HS-27A (cell line): ENCODE results near the gene CCL20.
"Not testable (repeated sequence)": the region's sequence is repeated elsewhere in the genome, so short reads cannot be mapped to it uniquely, and the experiment has no call there.

Experiments
- DNase-seq: peaks from one replicate; pipeline ENCODE4 v3.0.0-alpha.2; 2012; ENCODE audit warnings: low read depth, missing footprints

CCL20 gene, protein sequence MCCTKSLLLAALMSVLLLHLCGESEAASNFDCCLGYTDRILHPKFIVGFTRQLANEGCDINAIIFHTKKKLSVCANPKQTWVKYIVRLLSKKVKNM

DNA sequence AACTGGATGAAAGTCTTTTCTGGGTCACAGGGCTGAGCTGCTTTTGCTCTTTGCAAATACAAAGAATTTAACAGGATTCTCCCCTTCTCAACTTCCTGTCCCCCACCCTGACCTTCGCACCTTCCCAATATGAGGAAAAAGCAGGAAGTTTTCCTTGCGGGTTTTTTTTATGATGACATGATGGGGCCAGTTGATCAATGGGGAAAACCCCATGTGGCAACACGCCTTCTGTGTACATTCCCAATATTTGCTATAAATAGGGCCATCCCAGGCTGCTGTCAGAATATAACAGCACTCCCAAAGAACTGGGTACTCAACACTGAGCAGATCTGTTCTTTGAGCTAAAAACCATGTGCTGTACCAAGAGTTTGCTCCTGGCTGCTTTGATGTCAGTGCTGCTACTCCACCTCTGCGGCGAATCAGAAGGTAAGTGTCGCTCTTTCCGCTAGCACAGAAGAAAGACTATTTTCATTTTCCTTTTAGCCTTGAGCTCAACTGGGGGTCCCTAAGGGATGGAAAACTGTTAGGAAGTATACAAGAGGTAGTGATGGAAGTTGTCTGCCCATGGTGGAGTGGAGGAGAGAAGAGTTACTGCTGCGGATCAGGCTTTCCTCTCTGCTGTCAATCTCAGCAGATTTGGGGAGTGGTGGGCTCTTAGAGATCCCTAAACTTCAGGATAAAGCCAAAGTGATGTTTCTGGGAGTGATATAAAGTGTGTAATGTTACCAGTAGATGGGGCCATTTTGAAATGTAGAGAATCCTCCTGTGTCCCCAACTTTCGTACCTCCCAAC is at the start of gene CCL20:
Gene CCL20, plus strand, starts transcription at position 281 of the 792 bp plus-strand sequence. Its CDS starts 70 bp downstream, at position 351.
- DNase-seq, result no peak

DNA sequence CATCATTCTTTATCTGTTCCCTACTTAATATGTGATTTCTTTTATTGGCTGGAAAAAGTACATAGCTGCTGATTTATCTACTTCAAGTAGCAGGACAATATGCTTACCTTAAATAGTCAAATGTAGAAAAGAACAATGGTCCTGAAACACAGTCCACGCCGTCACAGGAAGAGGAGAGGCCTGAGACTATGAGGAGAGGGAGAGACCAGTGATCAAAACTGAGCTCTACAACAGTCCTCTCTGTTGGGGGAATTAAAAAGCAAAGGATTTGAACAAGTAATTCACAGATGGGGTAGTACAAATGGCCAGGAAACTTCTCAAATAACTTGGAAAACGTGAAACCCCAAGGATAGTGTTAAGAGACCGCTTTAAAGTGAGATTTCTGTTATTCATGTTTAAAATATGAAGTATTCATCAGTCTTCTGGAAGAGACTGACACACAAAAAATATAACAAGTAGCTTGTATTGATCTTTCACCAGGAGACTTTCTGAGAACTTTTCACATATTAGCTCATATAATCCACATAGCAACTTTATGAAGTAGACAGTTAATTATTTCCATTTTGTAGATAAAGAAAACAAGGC is 47.8 kb upstream of the CCL20 start:
- DNase-seq, result no peak

DNA sequence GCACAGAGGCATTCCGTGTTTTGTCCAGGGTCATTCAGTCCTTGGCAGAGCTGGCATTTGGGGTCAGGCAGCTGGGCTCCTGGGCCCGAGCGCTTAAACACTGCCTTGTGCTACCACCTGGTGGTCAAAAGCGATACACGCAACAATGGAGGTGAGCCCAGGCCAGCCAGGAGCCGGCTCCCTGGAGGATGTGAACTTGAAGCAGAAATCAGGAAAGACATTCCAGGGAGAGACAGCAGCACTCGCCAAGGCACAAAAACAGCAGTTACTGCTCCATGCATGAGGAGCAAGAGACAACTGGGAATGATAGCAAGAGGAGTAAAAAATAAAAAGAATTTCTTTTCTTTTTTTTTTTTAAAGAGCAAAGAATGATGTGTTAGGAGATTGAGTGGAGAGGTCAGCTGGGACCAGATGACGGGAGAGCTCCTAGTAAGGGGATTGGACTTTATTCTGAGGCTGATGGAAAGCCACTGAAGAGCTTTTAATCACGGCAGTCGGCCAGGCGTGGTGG is 47.2 kb upstream of the CCL20 start:
- peak; percentile 30 for DNase-seq

DNA sequence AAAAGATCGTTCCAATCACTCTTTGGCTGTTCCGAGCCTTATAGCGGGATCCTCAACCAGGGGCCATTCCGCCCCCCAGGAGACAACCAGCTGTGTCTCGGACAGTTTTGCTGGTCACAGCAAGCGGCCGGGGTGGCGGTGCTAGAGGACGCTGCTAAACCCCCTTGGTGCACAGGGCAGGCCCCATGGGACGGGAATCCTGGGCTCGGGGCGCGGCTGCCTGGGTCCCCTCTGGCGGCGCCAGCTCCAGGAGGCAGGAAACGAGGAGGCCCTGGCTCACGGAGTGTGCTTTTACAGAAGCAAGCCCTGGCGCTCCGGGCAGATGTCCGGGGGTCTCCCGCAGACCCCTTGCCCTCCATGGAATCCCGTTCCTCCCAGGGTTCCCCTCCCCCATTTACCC is 45.8 kb upstream of the CCL20 start:
- no peak for DNase-seq

DNA sequence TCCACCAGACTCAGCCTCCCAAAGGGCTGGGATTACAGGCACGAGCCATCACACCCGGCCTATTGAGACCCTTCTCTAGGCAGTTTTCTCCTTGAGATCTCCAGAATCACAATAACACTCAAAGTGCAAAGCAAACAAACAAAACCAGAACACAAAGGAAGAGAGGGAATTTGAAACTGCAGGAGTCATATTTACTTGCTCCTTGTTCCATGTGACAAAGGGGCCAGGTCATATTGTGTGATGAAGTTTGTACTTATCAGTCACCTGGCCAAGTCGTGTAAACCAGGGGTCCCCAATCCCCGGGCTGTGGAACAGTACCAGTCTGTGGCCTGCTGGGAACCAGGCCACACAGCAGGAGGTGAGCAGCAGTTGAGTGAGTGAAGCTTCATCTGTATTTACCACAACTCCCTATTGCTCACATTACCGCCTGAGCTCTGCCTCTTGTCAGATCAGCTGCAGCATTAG is 41.4 kb upstream of the CCL20 start:
- no peak for DNase-seq

DNA sequence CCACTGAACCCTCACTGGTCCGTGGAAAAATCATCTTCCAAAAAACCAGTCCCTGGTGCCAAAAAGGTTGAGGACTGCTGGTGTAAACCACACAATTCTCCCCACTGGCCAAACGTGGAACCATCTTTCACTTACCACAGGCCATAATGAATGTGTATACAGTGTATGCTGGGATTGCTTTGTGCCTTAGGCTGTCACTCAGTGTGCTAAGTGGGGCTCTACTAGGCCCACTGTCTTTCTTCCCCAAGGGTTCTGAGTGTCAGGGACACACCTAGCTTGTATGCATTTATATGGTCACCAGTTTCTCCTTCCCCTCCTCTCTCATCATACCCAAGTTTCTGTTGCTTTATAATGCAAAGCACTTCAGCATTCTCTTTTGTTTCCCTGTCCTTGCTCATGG is 40.7 kb upstream of the CCL20 start:
- DNase-seq, result no peak

DNA sequence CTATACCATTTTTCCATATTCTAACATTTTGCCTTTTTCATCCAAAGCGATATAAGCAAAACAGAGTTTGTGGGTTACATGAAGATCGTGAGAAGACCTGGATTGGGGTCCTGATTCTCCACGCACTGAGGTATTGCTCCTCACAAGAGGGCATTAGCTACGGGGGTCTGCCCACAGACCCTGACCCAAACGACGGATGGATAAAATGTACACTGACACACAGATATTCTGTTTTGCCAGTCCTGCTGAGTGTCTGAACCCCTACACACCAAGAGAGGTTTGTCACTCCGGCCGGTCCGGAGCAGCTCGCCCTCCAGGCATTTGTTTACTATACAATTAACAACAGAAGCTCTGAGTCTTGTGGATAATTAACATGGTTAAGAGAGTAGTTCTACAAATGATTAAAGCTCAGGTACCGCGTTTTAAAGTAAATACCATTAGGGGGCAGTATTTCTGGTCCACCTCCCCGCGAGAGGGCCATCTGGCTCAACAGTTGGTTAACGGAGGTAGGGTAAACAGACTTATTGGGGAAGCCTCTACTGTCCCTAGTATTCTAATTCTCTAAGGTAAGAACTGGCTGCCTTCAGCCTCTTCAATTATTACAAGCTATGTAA is 39.5 kb upstream of the CCL20 start:
- no peak for DNase-seq

DNA sequence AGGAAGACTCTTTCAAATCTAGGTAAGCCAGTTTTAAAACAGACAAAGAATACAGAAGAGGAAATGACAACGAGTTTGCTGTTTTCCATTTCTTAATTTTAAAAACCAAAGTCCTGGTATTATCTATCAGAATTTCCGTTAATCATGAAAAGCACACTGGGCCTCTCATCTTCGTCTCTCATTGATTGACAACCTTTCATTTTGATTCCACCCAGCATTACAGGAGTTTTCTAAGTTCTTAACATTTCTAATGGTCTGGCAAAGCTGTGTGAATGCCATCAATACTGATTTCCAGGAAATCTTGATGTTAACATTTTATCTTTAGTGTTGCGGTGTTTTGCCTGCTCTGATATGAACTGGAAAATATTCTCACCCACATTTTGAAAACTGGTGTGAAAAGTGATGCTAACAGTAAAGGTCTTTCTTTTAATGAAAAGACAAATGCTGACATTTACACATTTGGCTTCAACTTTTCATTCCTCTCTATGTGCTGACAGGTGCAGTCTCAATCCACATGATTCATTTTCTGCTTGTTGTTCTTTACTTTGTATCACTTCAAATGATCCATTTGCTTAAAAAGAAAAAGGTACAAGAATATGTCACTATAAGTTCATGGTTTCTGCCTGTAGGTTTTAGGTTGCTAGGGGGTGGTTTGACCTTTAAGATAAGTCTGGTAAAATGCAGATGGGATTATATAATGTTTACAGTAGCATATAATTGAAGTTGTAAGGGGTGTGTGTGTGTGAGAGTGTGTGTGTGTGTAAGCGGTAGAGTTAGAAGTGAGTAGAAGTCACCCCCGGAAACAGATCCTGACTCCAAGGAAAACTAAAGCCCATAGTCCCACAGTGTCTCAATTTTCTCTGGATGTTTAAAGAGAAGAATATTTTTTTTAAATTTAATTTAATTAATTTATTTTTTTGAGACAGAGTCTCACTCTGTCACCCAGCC is 38.5 kb upstream of the CCL20 start:
- no peak for DNase-seq

DNA sequence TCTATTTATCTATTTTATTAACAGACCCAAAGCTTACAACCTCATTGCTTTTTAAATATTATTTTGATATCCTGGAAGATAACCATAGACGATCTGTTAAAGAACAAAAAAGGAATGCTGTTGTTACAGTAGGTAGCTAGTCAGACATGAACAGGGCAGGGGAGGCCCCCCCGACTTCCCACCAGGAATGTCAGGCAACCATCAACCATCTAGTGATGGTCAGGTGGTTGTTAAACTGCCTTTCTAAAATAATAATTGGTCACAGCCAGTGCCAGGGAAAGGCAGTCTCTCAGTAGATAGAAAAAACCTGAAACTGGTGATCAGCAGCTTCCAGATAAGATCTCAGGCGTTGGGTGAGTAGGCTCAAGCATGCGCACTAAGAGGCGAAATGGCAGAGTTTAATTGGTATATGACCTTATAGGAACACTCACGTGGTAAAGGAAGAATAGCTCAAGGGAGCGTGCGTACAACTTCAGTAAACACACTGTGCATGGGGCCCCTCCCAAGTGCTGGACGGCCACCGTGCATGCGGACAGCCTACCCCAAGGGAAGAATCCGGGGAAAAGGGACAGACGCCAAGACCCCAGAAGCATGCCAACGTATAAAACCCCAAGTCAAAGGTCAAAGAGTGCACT is 32.5 kb upstream of the CCL20 start:
- DNase-seq, result no peak

DNA sequence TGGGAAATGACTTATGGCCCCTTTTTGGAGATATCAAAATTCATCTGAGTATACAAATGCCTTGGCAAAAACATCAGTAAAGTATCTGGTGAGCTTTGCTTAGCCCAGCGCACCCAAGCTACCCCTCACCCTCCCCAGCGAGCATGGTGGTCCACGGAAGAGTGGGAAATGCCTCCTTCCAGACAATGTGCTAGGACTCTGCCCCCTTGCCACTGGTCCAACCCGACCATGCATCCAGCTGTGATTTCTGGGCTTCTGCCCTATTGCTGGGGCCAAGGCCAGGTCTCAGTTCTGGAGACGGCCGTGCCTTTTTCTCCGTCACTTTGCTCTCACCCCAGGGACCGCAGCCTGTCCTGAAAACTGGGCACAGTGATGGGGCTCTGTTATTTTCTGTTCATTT is 31.8 kb upstream of the CCL20 start:
- no peak for DNase-seq

DNA sequence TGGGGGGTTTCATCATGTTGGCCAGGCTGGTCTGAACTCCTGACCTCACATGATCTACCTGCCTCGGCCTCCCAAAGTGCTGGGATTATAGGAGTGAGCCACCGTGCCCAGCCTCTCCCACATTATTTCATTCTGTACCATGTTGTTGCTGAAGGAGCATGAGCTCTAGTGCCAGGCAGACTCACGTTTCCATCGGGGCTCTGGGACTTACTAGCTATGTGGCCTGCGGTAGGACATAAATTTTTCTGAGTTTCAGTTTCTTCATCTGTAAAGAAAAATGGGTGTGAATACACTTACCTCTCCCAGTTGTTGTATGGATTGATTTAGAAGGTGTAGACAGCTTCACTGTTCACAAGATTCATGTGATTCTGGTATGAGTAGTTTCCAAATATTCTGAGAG is 30.8 kb upstream of the CCL20 start:
- DNase-seq, result no peak

DNA sequence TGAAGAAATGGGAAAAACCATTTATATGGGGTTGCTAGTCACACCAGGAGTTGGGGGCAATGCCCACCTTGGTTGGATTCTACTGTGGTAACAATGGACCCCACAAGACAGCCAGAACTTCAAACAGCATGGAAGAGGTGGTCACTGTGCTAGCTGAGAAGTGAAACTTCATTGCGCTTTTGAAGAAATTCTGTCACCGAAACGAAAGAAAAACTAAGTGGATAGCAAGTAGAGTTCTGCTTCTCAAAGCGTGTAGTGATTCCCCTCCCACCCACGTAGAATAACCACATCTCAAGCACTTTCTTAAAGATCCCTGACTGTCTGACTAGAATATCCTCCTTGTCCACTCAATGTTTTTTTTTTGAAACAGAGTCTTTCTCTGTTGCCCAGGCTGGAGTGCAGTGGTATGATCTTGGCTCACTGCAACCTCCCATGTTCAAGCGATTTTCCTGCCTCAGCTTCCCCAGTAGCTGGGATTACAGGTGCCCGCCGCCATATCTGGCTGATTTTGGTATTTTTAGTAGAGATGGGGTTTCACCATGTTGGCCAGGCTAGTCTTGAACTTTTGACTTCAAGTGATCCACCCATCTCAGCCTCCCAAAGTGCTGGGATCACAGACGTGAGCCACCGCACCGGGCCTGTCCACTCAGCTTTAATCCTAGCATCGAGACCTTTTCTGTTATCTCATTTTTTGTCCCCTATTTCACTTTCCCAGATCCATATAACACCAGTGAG is 30.1 kb upstream of the CCL20 start:
- no peak for DNase-seq

DNA sequence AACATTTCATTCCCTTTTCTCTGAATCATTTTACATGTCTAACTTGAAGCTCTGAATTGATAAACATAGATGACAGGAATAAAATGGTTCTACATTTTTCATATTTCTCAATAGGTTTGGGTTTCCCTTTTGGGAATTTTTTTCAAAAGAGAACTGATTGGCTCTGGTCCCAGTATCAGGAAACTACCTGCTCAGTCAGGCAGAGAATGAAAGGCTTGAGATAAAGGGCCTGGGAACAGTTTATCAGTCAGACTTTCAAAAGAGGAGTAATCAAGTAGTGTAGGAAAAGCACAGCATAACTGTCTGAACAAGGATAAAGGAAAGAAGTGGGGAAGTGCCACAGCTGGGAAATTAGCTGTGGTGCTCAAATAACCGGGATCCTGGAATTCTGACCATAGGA is 28.3 kb upstream of the CCL20 start:
- no peak for DNase-seq

DNA sequence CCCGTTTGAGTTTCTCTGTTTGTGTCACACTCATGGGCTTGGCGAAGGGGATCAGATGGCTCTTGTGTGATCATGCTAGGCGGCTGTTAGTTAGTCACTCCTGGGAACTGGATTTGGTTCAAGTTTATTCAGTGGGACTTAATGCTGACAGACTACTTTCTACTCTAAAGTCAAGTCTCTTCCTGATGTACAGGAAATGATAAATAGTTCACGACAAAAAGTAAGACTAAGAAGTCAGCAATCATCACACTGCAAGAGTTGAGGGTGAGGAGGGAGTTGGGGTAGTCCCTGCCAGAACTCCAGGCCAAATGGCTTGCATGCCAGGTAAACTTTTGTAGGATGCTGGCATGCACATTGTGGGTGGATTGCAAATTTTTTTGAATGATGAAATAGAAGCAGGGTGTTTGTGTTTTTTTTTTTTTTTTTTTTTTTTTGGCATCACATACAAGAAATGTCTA is 25.1 kb upstream of the CCL20 start:
- DNase-seq, result no peak

DNA sequence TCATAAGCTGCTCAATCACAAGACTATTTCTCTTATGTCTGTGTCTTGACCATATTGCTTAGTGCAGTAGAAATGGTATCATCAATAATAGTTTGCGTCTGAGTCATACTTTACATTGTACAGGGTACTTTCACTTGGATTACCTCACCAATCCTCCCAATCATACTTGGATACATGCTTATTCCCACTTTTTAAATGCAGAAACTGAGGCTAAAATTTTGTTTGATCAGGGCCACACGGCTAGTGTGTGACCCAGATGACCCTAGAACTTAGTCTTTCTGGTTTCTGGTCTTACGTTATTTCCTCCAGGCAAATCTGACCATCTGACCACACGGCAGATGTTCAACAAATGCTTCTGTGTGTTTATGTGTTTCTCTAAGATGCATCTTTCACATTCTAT is 23.8 kb upstream of the CCL20 start:
- DNase-seq, result no peak

DNA sequence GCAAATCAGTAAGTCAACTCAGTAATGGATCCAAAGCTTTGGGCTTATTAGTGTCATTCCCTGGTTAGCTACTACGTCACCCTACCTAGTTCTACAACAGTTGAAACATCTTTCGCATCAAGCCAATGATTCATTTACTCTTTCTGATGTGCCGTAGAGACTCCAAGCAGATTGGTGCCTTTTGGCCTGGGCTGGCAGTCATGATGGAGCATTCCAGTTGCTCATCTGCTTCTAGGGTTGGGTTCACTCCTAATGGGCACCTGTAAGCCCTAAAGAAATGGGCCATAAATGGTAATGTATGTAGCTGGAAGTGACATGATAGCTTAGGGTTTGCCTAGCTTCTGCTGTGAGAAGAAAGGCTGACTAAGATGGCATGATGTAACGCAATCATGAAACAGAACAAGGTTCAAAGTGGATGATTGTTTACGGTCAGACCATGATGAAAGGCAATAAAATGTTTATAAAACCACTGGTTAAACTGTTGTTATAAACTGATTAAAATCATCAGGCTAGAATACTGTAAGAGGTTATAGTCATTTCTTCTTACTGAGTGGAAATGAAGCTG is 20.4 kb upstream of the CCL20 start:
- DNase-seq, result no peak

DNA sequence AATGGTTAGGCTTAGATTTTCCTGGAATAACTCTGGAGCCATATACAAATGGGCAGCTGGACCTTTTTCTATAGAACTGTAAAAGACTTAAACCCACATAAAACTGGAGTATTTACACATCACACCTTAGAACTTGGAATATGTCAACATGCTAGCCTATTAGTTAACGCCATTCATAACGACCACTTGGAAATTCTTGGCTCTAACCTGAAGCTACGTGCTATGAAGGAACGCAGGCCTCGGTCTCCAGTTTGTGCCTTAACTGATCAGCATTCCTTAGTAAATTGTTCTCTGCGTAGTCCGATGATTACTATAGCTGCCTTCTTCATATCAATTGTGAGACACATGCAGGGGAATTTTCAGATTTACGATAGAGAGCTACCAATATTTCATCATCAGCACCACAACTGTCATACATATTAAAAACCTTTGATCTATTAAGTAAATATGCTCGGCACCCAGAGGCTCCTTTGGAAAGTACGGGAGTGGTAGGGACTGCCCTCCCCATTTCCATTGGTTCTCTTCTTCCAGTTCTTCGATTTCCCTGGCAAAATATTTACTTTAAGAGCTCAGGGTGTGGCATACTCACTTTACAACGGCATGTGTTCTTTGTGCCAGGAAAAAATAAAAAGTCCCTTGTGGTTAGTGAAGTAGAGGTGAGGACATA is 17.5 kb upstream of the CCL20 start:
- DNase-seq, result no peak

DNA sequence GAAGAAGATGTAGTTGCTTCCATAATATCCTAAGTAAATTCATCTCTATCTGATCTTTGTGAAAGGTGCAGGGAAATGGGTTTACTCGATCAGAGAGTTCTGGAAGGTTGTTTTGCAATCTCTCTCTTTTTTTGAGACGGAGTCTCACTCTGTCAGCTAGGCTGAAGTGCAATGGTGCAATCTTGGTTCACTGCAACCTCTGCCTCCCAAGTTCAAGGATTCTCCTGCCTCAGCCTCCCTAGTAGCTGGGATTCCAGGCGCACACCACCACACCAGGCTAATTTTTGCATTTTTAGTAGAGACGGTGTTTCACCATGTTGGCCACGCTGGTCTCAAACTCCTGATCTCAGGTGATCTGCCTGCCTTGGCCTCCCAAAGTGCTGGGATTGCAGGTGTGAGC is 16.9 kb upstream of the CCL20 start:
- DNase-seq, result not testable (repeated sequence)

DNA sequence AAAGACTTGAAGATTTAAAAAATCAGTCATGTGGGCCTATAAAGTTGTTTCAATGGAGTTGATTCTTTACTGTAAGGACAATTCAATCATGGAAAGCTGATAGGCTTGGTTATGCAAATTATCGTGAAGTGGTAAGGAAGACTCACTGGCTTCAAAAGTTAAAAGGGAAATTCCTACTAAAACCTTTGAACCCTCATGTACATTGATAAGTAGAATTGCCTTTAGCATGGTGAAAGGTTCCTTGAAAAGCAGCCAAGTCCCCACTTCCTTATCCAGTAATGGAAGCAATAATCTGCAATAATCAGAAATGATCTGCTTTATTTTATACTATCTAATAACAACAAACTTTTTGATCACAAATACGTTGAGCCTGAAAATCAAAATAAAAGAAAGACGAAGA is 14.4 kb upstream of the CCL20 start:
- DNase-seq, result no peak

DNA sequence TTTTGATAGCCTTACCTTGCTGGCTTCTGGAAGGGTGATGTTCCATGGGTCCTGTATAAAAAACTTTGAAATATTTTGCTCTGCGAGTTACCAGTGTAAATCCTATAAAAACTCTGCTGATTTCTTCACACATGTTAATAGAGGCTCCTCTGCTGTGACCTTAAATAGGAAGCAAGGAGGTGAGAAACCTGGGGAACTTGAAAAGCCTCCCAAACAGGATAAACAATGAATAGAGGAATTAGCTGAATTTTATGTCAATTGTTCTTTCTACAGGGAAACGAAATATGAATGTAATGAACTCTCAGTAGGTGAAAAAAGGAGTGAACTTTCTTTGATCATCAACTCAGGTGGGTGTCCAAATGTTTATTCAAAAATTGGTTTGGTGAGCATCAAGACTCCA is 10.8 kb upstream of the CCL20 start:
- no peak for DNase-seq
